Keratinocyte (primary cell): ENCODE measurements around the gene ROBO2. TPM values are rescaled to one million over a fixed set of nuclear protein-coding genes. Genes with fewer than 3 reads are reported as not detected.
A peak's percentile ranks its signal among the peaks of the same experiment; 100 is the strongest.

Source experiments
- DNase-seq: peaks from one replicate; pipeline ENCODE4 v3.0.0-alpha.2; 2011; ENCODE audit warnings: low read depth, missing footprints, low spot score
- FAIRE-seq: peaks from 2 replicates; lab custom pipeline; 2011; peaks lifted over from hg19 to GRCh38; lab: Jason Lieb, UNC
- H2AFZ ChIP-seq: 2 replicates; pipeline ENCODE4 v1.6.0; 2012; ENCODE audit warnings: low read length, control low read depth, inconsistent platforms; ENCODE audit not compliant: control insufficient read depth
- H3K27ac ChIP-seq: 2 replicates; pipeline ENCODE4 v1.5.1; 2011; ENCODE audit warnings: low read length; ENCODE audit not compliant: control insufficient read depth, insufficient read depth
- H3K27me3 ChIP-seq: 3 replicates; pipeline ENCODE4 v1.6.0; 2011; ENCODE audit warnings: low read length; ENCODE audit not compliant: control insufficient read depth, insufficient read depth; ENCODE audit errors: extremely low read depth
- H3K36me3 ChIP-seq, 2 experiments: 2 replicates in 1 of 2; 3 replicates in 1 of 2; pipeline ENCODE4 v1.5.1; 2011; ENCODE audit warnings: low read length in 2 of 2, mild to moderate bottlenecking in 1 of 2; ENCODE audit not compliant: control insufficient read depth in 2 of 2, insufficient read depth in 2 of 2; ENCODE audit errors: extremely low read depth in 1 of 2
- H3K4me1 ChIP-seq: 3 replicates; pipeline ENCODE4 v1.5.1; 2011; ENCODE audit warnings: low read length; ENCODE audit not compliant: control insufficient read depth, insufficient read depth; ENCODE audit errors: extremely low read depth
- H3K4me2 ChIP-seq: 3 replicates; pipeline ENCODE4 v1.6.0; 2011; ENCODE audit warnings: low read depth, low read length; ENCODE audit not compliant: control insufficient read depth, insufficient read depth; ENCODE audit errors: extremely low read depth
- H3K4me3 ChIP-seq, 3 experiments: fragments of 200-600 bp in 1 of 3; sonication (generic) in 1 of 3; 2 replicates in 2 of 3; 3 replicates in 1 of 3; pipeline ENCODE4 v1.5.1; 2011 to 2016; ENCODE audit warnings: low read length in 3 of 3, mild to moderate bottlenecking in 3 of 3, control low read depth in 2 of 3, inconsistent platforms in 1 of 3, low read depth in 1 of 3, mixed read lengths in 1 of 3, mixed run types in 1 of 3, moderate library complexity in 1 of 3; ENCODE audit not compliant: control insufficient read depth in 2 of 3, insufficient read depth in 2 of 3; ENCODE audit errors: extremely low read depth in 1 of 3
- H3K79me2 ChIP-seq: 2 replicates; pipeline ENCODE4 v1.6.0; 2012; ENCODE audit warnings: low read length; ENCODE audit not compliant: control insufficient read depth, insufficient read depth
- H3K9ac ChIP-seq: 3 replicates; pipeline ENCODE4 v1.6.0; 2011; ENCODE audit warnings: low read length; ENCODE audit not compliant: control insufficient read depth, insufficient read depth; ENCODE audit errors: extremely low read depth
- H3K9me1 ChIP-seq: 3 replicates; pipeline ENCODE4 v1.6.0; 2011; ENCODE audit warnings: low read length; ENCODE audit not compliant: control insufficient read depth, insufficient read depth; ENCODE audit errors: extremely low read depth
- H3K9me3 ChIP-seq: 2 replicates; pipeline ENCODE4 v1.5.1; 2012; ENCODE audit warnings: low read depth, low read length; ENCODE audit not compliant: control insufficient read depth
- H4K20me1 ChIP-seq: 3 replicates; pipeline ENCODE4 v1.6.0; 2011; ENCODE audit warnings: low read length; ENCODE audit not compliant: control insufficient read depth, insufficient read depth; ENCODE audit errors: extremely low read depth
- EZH2 ChIP-seq: IDR thresholded peaks from one replicate; pipeline ENCODE4 v1.6.1; 2012; ENCODE audit warnings: inconsistent platforms, mild to moderate bottlenecking, low read length, moderate library complexity
- dilution Hi-C: fragments of 300-500 bp; cut with MboI; formaldehyde crosslinking; loops from one replicate; pipeline ENCODE4 v1.7.0; 2020; ENCODE audit warnings: low sequenced_read_pairs; ENCODE audit not compliant: extremely low pct_ligation_motif_present
- polyA plus RNA-seq, 5 experiments: library from polyadenylated mRNA; depleted of rRNA in 3 of 5; stranded (reverse) in 3 of 5; stranded (forward) in 1 of 5; unstranded in 1 of 5; fragments of >200 nt; gene quantifications; 1 replicate in 1 of 5; 2 replicates in 3 of 5; 3 replicates in 1 of 5; pipeline versions ENCODE4 v1.2.1 to v1.2.3, GENCODE V29; 2011 to 2012; ENCODE audit warnings: missing spikeins in 2 of 5, low read depth in 1 of 5, low replicate concordance in 1 of 5
- TF ChIP-seq, protein P1 (sequence below), 3 experiments: IDR thresholded peaks in 1 of 3; conservative IDR thresholded peaks in 1 of 3; optimal IDR thresholded peaks in 1 of 3; 2 replicates in 2 of 3; 3 replicates in 1 of 3; pipeline versions ENCODE3 to v1.5.1; 2011; ENCODE audit warnings: low read length in 3 of 3, mild to moderate bottlenecking in 3 of 3, moderate library complexity in 2 of 3, control low read depth in 1 of 3, inconsistent platforms in 1 of 3; ENCODE audit not compliant: insufficient read depth in 2 of 3; ENCODE audit errors: extremely low read depth in 1 of 3

Gene ROBO2
- polyA plus RNA-seq, 1 donor (not counting 4 experiments of a cell fraction or from before 2014, with no cell fraction given), result 0.30 TPM

GRCh38 chr3:77412021-77412438 is 372.1 kb downstream of the ROBO2 start:
- H3K27me3 ChIP-seq, result no peaks in the 10 kb centered on the region
- peaks cover 17% of the 10 kb centered on the region for H3K4me1 ChIP-seq
- no peak for TF ChIP-seq EZH2
- TF ChIP-seq, protein P1, sequence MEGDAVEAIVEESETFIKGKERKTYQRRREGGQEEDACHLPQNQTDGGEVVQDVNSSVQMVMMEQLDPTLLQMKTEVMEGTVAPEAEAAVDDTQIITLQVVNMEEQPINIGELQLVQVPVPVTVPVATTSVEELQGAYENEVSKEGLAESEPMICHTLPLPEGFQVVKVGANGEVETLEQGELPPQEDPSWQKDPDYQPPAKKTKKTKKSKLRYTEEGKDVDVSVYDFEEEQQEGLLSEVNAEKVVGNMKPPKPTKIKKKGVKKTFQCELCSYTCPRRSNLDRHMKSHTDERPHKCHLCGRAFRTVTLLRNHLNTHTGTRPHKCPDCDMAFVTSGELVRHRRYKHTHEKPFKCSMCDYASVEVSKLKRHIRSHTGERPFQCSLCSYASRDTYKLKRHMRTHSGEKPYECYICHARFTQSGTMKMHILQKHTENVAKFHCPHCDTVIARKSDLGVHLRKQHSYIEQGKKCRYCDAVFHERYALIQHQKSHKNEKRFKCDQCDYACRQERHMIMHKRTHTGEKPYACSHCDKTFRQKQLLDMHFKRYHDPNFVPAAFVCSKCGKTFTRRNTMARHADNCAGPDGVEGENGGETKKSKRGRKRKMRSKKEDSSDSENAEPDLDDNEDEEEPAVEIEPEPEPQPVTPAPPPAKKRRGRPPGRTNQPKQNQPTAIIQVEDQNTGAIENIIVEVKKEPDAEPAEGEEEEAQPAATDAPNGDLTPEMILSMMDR (optimal IDR thresholded peaks at IDR 0.05 in 1 of 3, IDR thresholded peaks at IDR 0.05 in 1 of 3, conservative IDR thresholded peaks at IDR 0.05 in 1 of 3; ENCODE audit: extremely low read depth in 1 of 3, insufficient read depth in 2 of 3, low read length in 3 of 3), result no peak
- H3K79me2 ChIP-seq, result no peaks in the 10 kb centered on the region
- DNase-seq (peak; percentile 49), FAIRE-seq (peak; percentile 39)
- H3K36me3 ChIP-seq, result no peaks in the 10 kb centered on the region
- no peaks in the 10 kb centered on the region for H4K20me1 ChIP-seq
- dilution Hi-C loops, result no loop called here
- no peaks in the 10 kb centered on the region for H3K9me3 ChIP-seq
- peak overlapping the region in 1 of 3 experiments; percentile 2 for H3K4me3 ChIP-seq
- H3K4me2 ChIP-seq, result peak overlapping the region; percentile 23
- H3K9me1 ChIP-seq, result no peaks in the 10 kb centered on the region
- H2AFZ ChIP-seq, result no peak overlapping the region
- peak overlapping the region; percentile 40 for H3K27ac ChIP-seq
- no peak overlapping the region for H3K9ac ChIP-seq

DNA sequence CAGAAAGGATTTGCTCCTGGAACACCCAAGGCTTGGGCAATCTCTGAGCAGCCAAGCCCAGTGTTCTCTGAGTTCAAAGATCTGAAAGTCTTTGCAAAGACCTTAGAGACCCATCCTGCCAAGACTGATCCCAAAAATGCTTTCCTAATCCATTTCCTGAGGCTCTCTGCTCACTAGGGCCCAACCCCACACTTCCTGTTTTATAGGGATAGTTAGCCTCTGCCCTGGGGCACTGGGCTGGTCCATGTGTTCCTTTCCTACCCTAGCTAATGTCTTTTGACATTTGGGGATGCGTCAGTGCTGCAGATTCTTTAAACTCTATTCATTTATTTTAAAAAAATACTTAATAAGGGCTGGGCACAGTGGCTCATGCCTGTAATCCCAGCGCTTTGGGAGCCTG is 372.7 kb downstream of the ROBO2 start:
- H4K20me1 ChIP-seq, result no peaks in the 10 kb centered on the region
- H3K4me3 ChIP-seq, result peak overlapping the region in 1 of 3 experiments; percentile 2
- peaks cover 17% of the 10 kb centered on the region for H3K4me1 ChIP-seq
- H3K9ac ChIP-seq, result no peak overlapping the region
- FAIRE-seq (no peak), DNase-seq (peak; percentile 66)
- H2AFZ ChIP-seq, result no peak overlapping the region
- no peaks in the 10 kb centered on the region for H3K79me2 ChIP-seq
- H3K9me3 ChIP-seq, result no peaks in the 10 kb centered on the region
- no peaks in the 10 kb centered on the region for H3K9me1 ChIP-seq
- dilution Hi-C loops, result no loop called here
- H3K27me3 ChIP-seq, result no peaks in the 10 kb centered on the region
- no peaks in the 10 kb centered on the region for H3K36me3 ChIP-seq
- TF ChIP-seq, protein P1 (optimal IDR thresholded peaks at IDR 0.05 in 1 of 3, IDR thresholded peaks at IDR 0.05 in 1 of 3, conservative IDR thresholded peaks at IDR 0.05 in 1 of 3; ENCODE audit: extremely low read depth in 1 of 3, insufficient read depth in 2 of 3, low read length in 3 of 3), result no peak
- TF ChIP-seq EZH2, result no peak
- H3K4me2 ChIP-seq, result peak overlapping the region; percentile 23
- peak overlapping the region; percentile 40 for H3K27ac ChIP-seq
